Measurements from ENCODE around the gene CLDN6.

The CLDN6 gene

GRCh38 chr16:2973605-2974318 is 44.2 kb downstream of the CLDN6 start:
- Histone ChIP-seq H3K9me3 (ENCODE audit: control insufficient read depth in 2 of 2, low read length in 2 of 2) (no peaks in the 10 kb centered on the region), H3K4me3 (ENCODE audit: low read length in 2 of 2) (no peak overlapping the region), H3K4me1 (ENCODE audit: control insufficient read depth, insufficient read depth, low read length) (peaks cover 14% of the 10 kb centered on the region), H3K36me3 (ENCODE audit: control insufficient read depth in 2 of 2, insufficient read depth in 2 of 2, low read length in 2 of 2) (no peaks in the 10 kb centered on the region), H3K27me3 (ENCODE audit: control insufficient read depth in 1 of 2, insufficient read depth in 2 of 2, low read length in 2 of 2) (peaks cover 5 to 18% of the 10 kb centered on the region in 2 donors), H3K27ac (ENCODE audit: low read length) (no peak overlapping the region), H3K9ac (ENCODE audit: low read length in 2 of 2) (no peak overlapping the region)

DNA sequence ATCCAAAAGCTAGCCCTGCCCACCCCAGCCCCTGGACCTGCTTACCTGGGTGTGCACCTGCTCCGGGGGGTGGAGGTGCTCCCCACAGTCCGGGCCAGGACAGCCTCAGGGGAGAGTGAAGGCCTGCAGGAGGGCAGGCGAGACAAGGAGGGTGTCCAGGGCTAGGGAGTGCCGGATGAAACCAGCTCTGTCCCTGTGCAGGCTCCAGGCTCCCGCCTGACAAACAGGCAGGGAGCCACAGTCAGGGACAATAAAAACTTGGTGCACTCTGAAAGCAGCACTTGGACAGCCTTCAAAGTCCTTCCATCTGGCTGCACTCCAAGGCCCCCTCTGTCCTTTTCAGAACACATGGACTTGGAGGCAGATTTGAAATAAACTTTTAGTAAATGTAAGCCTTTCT is 44.9 kb downstream of the CLDN6 start:
- no peak overlapping the region for H3K4me3 ChIP-seq (ENCODE audit: low read length in 2 of 2)
- H3K27me3 ChIP-seq (ENCODE audit: control insufficient read depth in 1 of 2, insufficient read depth in 2 of 2, low read length in 2 of 2): peaks cover 11 to 25% of the 10 kb centered on the region in 2 donors
- peaks cover 20% of the 10 kb centered on the region for H3K4me1 ChIP-seq (ENCODE audit: control insufficient read depth, insufficient read depth, low read length)
- no peaks in the 10 kb centered on the region for H3K9me3 ChIP-seq (ENCODE audit: control insufficient read depth in 2 of 2, low read length in 2 of 2)
- no peaks in the 10 kb centered on the region for H3K36me3 ChIP-seq (ENCODE audit: control insufficient read depth in 2 of 2, insufficient read depth in 2 of 2, low read length in 2 of 2)
- no peak overlapping the region for H3K9ac ChIP-seq (ENCODE audit: low read length in 2 of 2)
- no peak overlapping the region for H3K27ac ChIP-seq (ENCODE audit: low read length)

GRCh38 chr16:2971985-2972784 is 45.8 kb downstream of the CLDN6 start:
- no peaks in the 10 kb centered on the region for H3K9me3 ChIP-seq (ENCODE audit: control insufficient read depth in 2 of 2, low read length in 2 of 2)
- H3K4me3 ChIP-seq (ENCODE audit: low read length in 2 of 2): no peak overlapping the region
- H3K36me3 ChIP-seq (ENCODE audit: control insufficient read depth in 2 of 2, insufficient read depth in 2 of 2, low read length in 2 of 2): no peaks in the 10 kb centered on the region
- no peak overlapping the region for H3K9ac ChIP-seq (ENCODE audit: low read length in 2 of 2)
- H3K4me1 ChIP-seq (ENCODE audit: control insufficient read depth, insufficient read depth, low read length): peaks cover 22% of the 10 kb centered on the region
- H3K27ac ChIP-seq (ENCODE audit: low read length): no peak overlapping the region
- H3K27me3 ChIP-seq (ENCODE audit: control insufficient read depth in 1 of 2, insufficient read depth in 2 of 2, low read length in 2 of 2): peaks cover 19 to 34% of the 10 kb centered on the region in 2 donors

GRCh38 chr16:2971134-2971984 is 46.6 kb downstream of the CLDN6 start:
- Histone ChIP-seq H3K27ac (ENCODE audit: low read length) (no peak overlapping the region), H3K4me3 (ENCODE audit: low read length in 2 of 2) (no peak overlapping the region), H3K9ac (ENCODE audit: low read length in 2 of 2) (no peak overlapping the region), H3K36me3 (ENCODE audit: control insufficient read depth in 2 of 2, insufficient read depth in 2 of 2, low read length in 2 of 2) (no peaks in the 10 kb centered on the region), H3K9me3 (ENCODE audit: control insufficient read depth in 2 of 2, low read length in 2 of 2) (no peaks in the 10 kb centered on the region), H3K4me1 (ENCODE audit: control insufficient read depth, insufficient read depth, low read length) (peaks cover 28% of the 10 kb centered on the region), H3K27me3 (ENCODE audit: control insufficient read depth in 1 of 2, insufficient read depth in 2 of 2, low read length in 2 of 2) (peaks cover 21 to 42% of the 10 kb centered on the region in 2 donors)

DNA sequence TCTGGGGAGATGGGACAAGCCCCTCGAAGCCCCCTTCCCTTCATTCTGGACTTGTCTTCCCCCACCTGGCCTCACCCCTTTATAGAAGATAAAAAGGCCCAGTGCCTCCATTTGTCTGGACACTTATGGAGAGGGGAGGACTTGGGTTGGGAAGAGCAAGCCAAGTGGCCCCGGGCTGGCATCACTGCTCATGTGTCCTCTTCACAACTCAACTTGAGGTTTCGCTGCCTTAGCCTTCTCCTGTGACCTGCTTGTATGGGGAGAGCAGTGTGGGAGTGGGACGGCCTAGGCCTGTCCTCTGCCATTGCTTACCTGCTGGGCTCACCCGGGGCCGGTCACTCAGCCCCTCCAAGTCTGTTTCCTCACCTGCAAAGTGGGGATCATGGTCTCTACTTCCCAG is 47.4 kb downstream of the CLDN6 start:
- Histone ChIP-seq H3K4me3 (ENCODE audit: low read length in 2 of 2) (peak overlapping the region in 1 of 2 donors; percentile 8), H3K27me3 (ENCODE audit: control insufficient read depth in 1 of 2, insufficient read depth in 2 of 2, low read length in 2 of 2) (peaks cover 29 to 50% of the 10 kb centered on the region in 2 donors), H3K27ac (ENCODE audit: low read length) (no peak overlapping the region), H3K9ac (ENCODE audit: low read length in 2 of 2) (no peak overlapping the region), H3K36me3 (ENCODE audit: control insufficient read depth in 2 of 2, insufficient read depth in 2 of 2, low read length in 2 of 2) (no peaks in the 10 kb centered on the region), H3K4me1 (ENCODE audit: control insufficient read depth, insufficient read depth, low read length) (peaks cover 31% of the 10 kb centered on the region), H3K9me3 (ENCODE audit: control insufficient read depth in 2 of 2, low read length in 2 of 2) (no peaks in the 10 kb centered on the region)

DNA sequence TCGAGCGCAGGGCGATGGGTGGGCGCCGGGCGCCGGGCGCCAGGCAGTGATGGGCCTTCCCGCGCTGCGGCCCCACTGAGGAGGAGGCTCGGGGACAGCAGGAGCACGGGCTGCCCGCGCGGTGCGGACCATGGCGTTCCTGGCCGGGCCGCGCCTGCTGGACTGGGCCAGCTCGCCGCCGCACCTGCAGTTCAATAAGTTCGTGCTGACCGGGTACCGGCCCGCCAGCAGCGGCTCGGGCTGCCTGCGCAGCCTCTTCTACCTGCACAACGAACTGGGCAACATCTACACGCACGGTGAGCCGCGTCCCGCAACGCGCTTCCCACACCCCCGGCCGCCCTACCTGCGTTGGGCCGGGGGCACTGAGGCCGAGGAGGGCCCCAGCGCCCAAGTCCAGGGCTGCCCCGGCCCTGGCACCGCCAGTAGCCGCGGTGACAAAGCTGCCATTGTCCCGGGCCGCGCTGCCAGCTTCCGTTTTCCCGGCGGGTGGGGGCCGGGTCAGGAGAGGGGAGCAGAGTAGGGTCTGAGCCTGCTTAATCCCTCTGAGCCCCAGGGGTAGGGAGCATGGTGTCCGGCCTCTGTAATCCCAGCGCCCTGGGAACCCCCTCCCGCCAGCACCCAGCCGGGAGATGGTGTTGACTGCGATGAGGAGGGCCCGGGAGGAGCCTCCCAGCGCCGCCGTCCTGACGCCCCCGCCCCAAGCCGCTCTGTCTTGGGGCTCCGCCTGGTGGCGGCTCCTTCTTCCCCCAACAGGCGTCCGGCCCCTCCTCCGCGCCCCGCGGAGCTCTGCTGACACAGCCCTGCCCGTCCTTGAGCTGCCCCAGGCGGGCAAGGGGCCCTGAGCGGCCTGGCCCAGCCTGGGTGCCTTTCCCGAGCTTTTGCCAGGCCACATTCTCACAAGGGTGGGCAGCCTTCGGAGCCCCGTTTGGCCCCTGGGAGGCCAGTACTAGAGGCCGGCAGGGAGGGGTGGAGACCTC is 48.1 kb downstream of the CLDN6 start:
- peak overlapping the region; percentile 43 to 81 for H3K4me3 ChIP-seq (ENCODE audit: low read length in 2 of 2)
- peaks cover 32 to 51% of the 10 kb centered on the region in 2 donors for H3K27me3 ChIP-seq (ENCODE audit: control insufficient read depth in 1 of 2, insufficient read depth in 2 of 2, low read length in 2 of 2)
- H3K4me1 ChIP-seq (ENCODE audit: control insufficient read depth, insufficient read depth, low read length): peaks cover 32% of the 10 kb centered on the region
- H3K36me3 ChIP-seq (ENCODE audit: control insufficient read depth in 2 of 2, insufficient read depth in 2 of 2, low read length in 2 of 2): no peaks in the 10 kb centered on the region
- H3K27ac ChIP-seq (ENCODE audit: low read length): no peak overlapping the region
- H3K9ac ChIP-seq (ENCODE audit: low read length in 2 of 2): no peak overlapping the region
- no peaks in the 10 kb centered on the region for H3K9me3 ChIP-seq (ENCODE audit: control insufficient read depth in 2 of 2, low read length in 2 of 2)

DNA sequence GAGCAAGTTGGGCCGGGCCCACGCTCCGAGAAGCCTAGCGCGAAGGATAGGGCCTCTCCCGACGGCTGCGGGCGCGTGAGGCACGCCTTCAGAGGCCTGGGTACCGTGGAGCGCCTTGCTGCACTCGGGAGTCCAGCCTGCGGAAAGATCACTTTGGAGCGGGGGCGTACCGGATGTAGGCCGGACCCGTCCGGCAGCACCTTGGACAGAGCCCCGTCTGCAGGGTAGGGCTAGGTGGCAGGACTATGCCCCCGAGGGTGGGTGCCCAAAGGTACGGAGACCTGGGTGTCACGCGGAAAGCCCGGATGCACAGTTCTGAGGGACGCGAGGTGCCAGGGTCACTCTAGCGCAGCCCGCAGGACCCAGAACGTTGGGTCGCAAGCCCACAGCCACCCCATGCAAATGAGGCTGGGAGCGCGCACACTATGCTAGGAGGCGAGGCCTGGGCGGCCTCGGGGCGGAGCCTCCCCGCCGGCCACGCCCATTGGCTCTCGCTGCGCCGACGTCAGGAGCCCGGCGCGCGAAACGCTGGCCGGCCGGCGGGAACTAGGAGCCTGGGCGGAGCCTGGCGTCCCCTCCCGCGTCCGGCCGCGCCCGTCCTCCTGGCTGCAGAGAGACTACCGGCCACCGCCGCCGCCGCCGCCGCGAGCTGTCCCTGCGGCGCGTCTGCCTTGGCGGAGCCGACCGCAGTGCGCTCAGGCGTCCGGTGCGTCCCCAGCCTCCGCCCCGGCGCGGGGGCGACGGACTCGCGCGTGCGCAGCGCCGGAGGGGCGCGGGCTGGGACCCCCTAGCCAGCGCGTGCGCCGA is 49.0 kb downstream of the CLDN6 start, which contains the start of gene PAQR4:
TSS of gene PAQR4 (plus strand) at position 611 of the 807 bp plus-strand sequence. CDS start 327 bp downstream, outside the sequence.
- H3K27ac ChIP-seq (ENCODE audit: low read length): no peak within 1 kb of the TSS
- H3K4me3 ChIP-seq (ENCODE audit: low read length in 2 of 2): peak within 1 kb of the TSS; percentile 43 to 81
- no peaks in the 10 kb centered on the region for H3K9me3 ChIP-seq (ENCODE audit: control insufficient read depth in 2 of 2, low read length in 2 of 2)
- H3K4me1 ChIP-seq (ENCODE audit: control insufficient read depth, insufficient read depth, low read length): peaks cover 41% of the 10 kb centered on the region
- H3K36me3 ChIP-seq (ENCODE audit: control insufficient read depth in 2 of 2, insufficient read depth in 2 of 2, low read length in 2 of 2): no peaks in the 10 kb centered on the region
- H3K9ac ChIP-seq (ENCODE audit: low read length in 2 of 2): no peak within 1 kb of the TSS
- H3K27me3 ChIP-seq (ENCODE audit: control insufficient read depth in 1 of 2, insufficient read depth in 2 of 2, low read length in 2 of 2): peaks cover 39 to 60% of the 10 kb centered on the region in 2 donors

DNA sequence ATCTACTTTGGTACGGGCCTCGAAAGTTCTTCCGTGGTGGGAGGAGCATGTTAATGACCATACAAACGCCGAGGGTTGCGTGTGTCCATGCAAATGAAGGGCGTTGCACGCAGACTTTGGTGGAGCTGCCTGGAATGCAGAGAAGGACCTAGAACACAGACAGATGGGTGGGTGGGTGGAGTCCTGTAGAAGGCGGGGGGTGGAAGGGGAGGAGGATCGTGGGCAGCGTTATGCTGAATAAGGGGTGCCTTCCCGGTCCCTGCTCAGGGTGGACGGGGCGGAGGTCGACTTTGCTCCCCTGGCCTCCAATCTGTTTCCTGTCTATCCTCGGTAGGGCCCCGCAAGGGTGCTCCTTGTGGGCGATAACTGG is 49.6 kb downstream of the CLDN6 start:
- Histone ChIP-seq H3K27ac (ENCODE audit: low read length) (no peak overlapping the region), H3K4me3 (ENCODE audit: low read length in 2 of 2) (peak overlapping the region in 1 of 2 donors; percentile 81), H3K27me3 (ENCODE audit: control insufficient read depth in 1 of 2, insufficient read depth in 2 of 2, low read length in 2 of 2) (peaks cover 41 to 66% of the 10 kb centered on the region in 2 donors), H3K36me3 (ENCODE audit: control insufficient read depth in 2 of 2, insufficient read depth in 2 of 2, low read length in 2 of 2) (no peaks in the 10 kb centered on the region), H3K9ac (ENCODE audit: low read length in 2 of 2) (no peak overlapping the region), H3K9me3 (ENCODE audit: control insufficient read depth in 2 of 2, low read length in 2 of 2) (no peaks in the 10 kb centered on the region), H3K4me1 (ENCODE audit: control insufficient read depth, insufficient read depth, low read length) (peaks cover 47% of the 10 kb centered on the region)

- Histone ChIP-seq H3K9ac (ENCODE audit: low read length in 2 of 2) (no peak overlapping the region), H3K27me3 (ENCODE audit: control insufficient read depth in 1 of 2, insufficient read depth in 2 of 2, low read length in 2 of 2) (peaks cover 44 to 72% of the 10 kb centered on the region in 2 donors), H3K4me3 (ENCODE audit: low read length in 2 of 2) (no peak overlapping the region), H3K27ac (ENCODE audit: low read length) (no peak overlapping the region), H3K9me3 (ENCODE audit: control insufficient read depth in 2 of 2, low read length in 2 of 2) (no peaks in the 10 kb centered on the region), H3K36me3 (ENCODE audit: control insufficient read depth in 2 of 2, insufficient read depth in 2 of 2, low read length in 2 of 2) (no peaks in the 10 kb centered on the region), H3K4me1 (ENCODE audit: control insufficient read depth, insufficient read depth, low read length) (peaks cover 51% of the 10 kb centered on the region)
Measured at GRCh38 chr16:2967721-2968161, 50.2 kb downstream of the CLDN6 start.
